Pancreas (tissue), 10 donors: ENCODE measurements around the gene ZSCAN21. TPM values are rescaled to one million over a fixed set of nuclear protein-coding genes. Genes with fewer than 3 reads are reported as not detected.

Source experiments
- ATAC-seq, 4 donors: fragments of 200-7000 bp; cut with Tn5 transposase; one replicate each; pipeline versions ENCODE4 v1.8.0 to v1.9.1; 2020; ENCODE audit warnings: mild to moderate bottlenecking in 4 of 4, moderate library complexity in 4 of 4
- DNase-seq, 6 donors: peaks; one replicate each; pipeline ENCODE4 v3.0.0-alpha.2; 2020
- FAIRE-seq: peaks from 2 replicates; lab custom pipeline; 2012; peaks lifted over from hg19 to GRCh38; lab: Jason Lieb, UNC
- H3K27ac ChIP-seq, 4 donors: fragments of 200-600 bp; sonication (generic); 1 replicate in 3 of 4; 2 replicates in 1 of 4; pipeline versions ENCODE4 v1.5.0 to v1.8.0; 2020
- H3K27me3 ChIP-seq, 4 donors: fragments of 200-600 bp; one replicate each; pipeline ENCODE4 v1.8.0; 2021
- H3K36me3 ChIP-seq, 3 donors: fragments of 200-600 bp; sonication (generic) in 1 of 3; one replicate each; pipeline versions ENCODE4 v1.5.0 to v1.8.0; 2020 to 2021
- H3K4me1 ChIP-seq, 3 donors: fragments of 200-600 bp; one replicate each; pipeline ENCODE4 v1.8.0; 2021
- H3K4me3 ChIP-seq, 4 donors: fragments of 200-600 bp; sonication (generic) in 2 of 4; one replicate each; pipeline versions ENCODE4 v1.5.0 to v1.8.0; 2020 to 2021
- H3K9me3 ChIP-seq, 4 donors: fragments of 200-600 bp; one replicate each; pipeline ENCODE4 v1.8.0; 2021
- WGBS, 2 donors: extraction: QIAGEN DNeasy Blood & Tissue Kit; methylation state at CpG; one replicate each; pipeline ENCODE4 v1.1.7; 2013; 5-methylcytosine and 5-hydroxymethylcytosine counted together
- intact Hi-C, 3 donors: fragments of 100-400 bp; cut with DNase I; formaldehyde crosslinking; loops; one replicate each; pipeline versions ENCODE4 v1.11.1 to v1.14.2; 2022
- polyA plus RNA-seq, 2 donors: library from polyadenylated mRNA; stranded (reverse); fragments of 200-250 nt; gene quantifications; one replicate each; pipeline ENCODE4 v1.2.3, GENCODE V29; 2013
- total RNA-seq, 6 donors: library from RNA; stranded (reverse); fragmentation: NEBNext Ultra II Directional in 4 of 6; extraction: Animal tissue kit (Norgen Biotek cat#: 25700) in 4 of 6; gene quantifications; one replicate each; pipeline versions ENCODE4 v1.2.1 to v1.2.4, GENCODE V29; 2021 to 2023
- TF ChIP-seq, protein P1 (sequence below), 4 donors: fragments of 200-600 bp; sonication (generic) in 3 of 4; IDR thresholded peaks; one replicate each; pipeline versions ENCODE4 v1.5.0 to v1.8.0; 2021; ENCODE audit warnings: antibody characterized with exemption in 4 of 4
- donor health status: healthy with polysubstance abuse.
- donor health status: DM: no; HTN: no; CAD: no; lungs with moderate emphysema.
- donor health status: DM: no; HTN: no; CAD: no.
- donor health status: control.
- donor health status: control.
- donor health status: Bipolar disorder and iron deficiency.
- donor health status: DM: yes; HTN: yes; CAD: no.
- donor health status: DM: no; HTN: no; CAD: no.
- donor health status: DM: no; HTN: no; CAD: no.
- donor health status: DM: yes; HTN: yes; CAD: no.

The ZSCAN21 gene
- total and polyA plus RNA-seq, 8 donors, result 3.8 to 11.8 (median 6.6) TPM

DNA sequence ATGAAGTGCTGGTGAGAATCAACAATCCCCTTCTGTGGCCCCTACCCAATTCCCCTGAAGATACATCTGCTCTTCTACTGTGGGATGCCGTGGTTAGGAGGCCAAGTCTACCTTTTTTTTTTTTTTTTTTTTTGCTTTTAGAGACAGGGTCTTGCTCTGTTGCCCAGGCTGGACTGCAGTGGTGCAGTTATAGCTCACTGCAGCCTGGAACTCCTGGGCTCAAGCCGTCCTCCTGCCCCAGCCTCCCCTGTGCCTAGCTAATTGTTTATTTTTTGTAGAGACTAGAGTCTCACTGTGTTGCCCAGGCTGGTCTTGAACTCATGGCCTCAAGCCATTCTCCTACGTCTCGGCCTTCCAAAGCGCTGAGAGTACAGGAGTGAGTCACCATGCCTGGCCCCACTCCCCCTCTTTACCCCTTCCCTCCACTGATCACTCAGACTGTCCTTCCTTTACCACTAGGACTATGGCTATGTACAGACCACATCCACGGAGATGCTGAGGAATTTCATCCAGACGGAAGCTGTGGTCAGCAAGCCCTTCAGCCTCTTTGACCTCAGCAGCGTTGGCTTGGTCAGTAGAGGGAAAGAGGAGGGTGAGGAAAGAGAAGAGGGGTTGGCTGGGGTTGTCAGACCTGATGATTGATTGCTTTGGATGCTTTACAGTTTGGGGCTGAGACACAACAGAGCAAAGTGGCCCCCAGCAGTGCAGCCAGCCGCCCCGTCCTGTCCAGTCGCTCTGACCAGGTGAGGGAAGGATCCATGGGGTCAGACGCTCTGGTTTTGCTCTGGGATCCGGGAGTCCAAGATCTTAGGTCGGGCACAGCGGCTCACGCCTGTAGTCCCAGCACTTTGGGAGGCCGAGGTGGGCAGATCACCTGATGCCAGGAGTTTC lies 53.6 kb downstream of the ZSCAN21 start:
- Histone ChIP-seq H3K27ac (no peak overlapping the region), H3K9me3 (no peaks in the 10 kb centered on the region), H3K36me3 (peaks cover 0 to 19% (median under 1%) of the 10 kb centered on the region in 3 donors), H3K27me3 (no peaks in the 10 kb centered on the region), H3K4me1 (peaks cover 0 to 16% (median 4%) of the 10 kb centered on the region in 3 donors), H3K4me3 (no peak overlapping the region)
- ATAC-seq (no peak), DNase-seq (no peak), FAIRE-seq (no peak)
- TF ChIP-seq, protein P1, sequence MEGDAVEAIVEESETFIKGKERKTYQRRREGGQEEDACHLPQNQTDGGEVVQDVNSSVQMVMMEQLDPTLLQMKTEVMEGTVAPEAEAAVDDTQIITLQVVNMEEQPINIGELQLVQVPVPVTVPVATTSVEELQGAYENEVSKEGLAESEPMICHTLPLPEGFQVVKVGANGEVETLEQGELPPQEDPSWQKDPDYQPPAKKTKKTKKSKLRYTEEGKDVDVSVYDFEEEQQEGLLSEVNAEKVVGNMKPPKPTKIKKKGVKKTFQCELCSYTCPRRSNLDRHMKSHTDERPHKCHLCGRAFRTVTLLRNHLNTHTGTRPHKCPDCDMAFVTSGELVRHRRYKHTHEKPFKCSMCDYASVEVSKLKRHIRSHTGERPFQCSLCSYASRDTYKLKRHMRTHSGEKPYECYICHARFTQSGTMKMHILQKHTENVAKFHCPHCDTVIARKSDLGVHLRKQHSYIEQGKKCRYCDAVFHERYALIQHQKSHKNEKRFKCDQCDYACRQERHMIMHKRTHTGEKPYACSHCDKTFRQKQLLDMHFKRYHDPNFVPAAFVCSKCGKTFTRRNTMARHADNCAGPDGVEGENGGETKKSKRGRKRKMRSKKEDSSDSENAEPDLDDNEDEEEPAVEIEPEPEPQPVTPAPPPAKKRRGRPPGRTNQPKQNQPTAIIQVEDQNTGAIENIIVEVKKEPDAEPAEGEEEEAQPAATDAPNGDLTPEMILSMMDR (IDR thresholded peaks at IDR 0.05), result no peak
- intact Hi-C loops, result no loop called here
- 89 to 92% methylated on average over 17 of the region's 17 CpGs for WGBS, 2 donors

DNA sequence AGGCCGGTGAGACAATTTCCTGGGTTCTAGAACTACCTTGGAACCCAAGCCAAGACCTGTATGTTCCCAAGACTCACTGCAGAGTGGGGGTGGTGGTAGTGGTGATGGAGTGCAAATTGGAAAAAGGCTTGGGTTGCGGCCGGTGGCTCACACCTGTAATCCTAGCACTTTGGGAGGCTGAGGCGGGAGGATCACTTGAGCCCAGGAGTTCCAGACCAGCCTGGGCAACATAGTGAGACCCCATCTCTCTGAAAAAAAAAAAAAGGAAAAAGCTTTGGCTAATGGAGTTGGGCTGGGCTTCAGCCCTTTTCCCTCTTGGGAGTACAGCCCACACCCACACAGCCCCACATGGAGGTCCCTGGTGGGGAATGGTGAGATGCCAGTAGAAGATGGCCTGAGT lies 56.0 kb downstream of the ZSCAN21 start:
- DNase-seq (no peak), ATAC-seq (no peak), FAIRE-seq (no peak)
- Histone ChIP-seq H3K4me3 (no peak overlapping the region), H3K9me3 (no peaks in the 10 kb centered on the region), H3K36me3 (peaks cover 0 to 12% (median 0%) of the 10 kb centered on the region in 3 donors), H3K27me3 (no peaks in the 10 kb centered on the region), H3K27ac (no peak overlapping the region), H3K4me1 (peaks cover 0 to 7% (median 0%) of the 10 kb centered on the region in 3 donors)
- intact Hi-C loops, result no loop called here
- TF ChIP-seq, protein P1 (IDR thresholded peaks at IDR 0.05), result no peak
- 93 to 95% methylated on average over 4 of the region's 4 CpGs for WGBS, 2 donors

DNA sequence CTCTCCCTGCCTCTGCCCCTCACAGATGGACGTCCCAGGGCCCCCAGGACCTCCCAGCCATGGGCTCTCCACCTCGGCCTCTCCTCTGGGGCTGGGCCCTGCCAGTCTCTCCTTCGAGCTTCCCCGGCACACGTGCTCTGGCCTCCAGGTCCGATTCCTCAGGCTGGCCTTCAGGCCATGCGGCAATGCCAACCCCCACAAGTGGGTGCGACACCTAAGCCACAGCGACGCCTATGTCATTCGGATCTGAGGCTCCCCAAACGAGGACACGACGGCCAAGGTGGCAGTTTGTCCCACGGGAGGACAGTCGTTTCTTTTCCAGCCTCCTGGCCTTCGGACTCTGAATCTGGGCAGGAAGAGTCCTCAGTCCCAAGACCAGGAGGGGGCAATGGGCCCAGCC lies 57.1 kb downstream of the ZSCAN21 start:
- FAIRE-seq, result no peak
- WGBS, 2 donors, result 77 to 81% methylated on average over 17 of the region's 17 CpGs
- ATAC-seq, result no peak
- Histone ChIP-seq H3K27me3 (no peaks in the 10 kb centered on the region), H3K27ac (no peak overlapping the region), H3K36me3 (peaks cover 0 to 16% (median 0%) of the 10 kb centered on the region in 3 donors), H3K4me3 (no peak overlapping the region), H3K9me3 (no peaks in the 10 kb centered on the region), H3K4me1 (peaks cover 0 to 7% (median 0%) of the 10 kb centered on the region in 3 donors)
- TF ChIP-seq, protein P1 (IDR thresholded peaks at IDR 0.05), result no peak
- no peak for DNase-seq
- intact Hi-C loops, result no loop called here

DNA sequence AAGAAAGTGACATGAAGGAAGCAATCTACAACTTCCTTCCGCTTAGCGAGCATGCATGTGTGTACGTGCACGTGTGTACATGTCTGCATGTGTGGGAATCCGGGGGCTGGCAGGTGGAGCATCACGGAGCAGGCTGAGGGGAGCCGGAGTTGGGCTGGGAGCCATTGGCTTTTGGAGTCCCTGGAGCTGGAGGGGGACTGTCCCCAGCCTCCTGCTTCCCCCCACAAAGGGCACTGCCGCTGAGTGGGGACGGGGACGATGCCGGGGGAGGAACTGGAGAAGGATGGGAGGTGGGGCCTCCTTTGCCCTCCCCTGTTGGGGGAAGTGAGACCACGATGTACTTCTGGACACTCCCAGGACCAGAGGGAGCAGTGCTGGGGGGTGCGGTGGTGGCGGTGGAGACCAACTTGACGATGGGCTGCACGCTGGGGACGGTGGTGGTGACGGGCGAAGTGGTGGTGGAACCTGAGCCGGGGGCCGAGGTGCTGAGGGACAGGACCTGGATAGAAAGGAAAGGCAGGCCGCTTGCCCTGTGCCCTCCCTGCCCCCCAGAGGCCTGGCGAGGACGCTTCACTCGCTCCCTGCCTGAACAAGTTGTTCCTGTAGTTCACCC lies 57.7 kb downstream of the ZSCAN21 start:
- TF ChIP-seq, protein P1 (IDR thresholded peaks at IDR 0.05), result no peak
- H3K36me3 ChIP-seq, result peaks cover 0 to 22% (median 0%) of the 10 kb centered on the region in 3 donors
- H3K9me3 ChIP-seq, result no peaks in the 10 kb centered on the region
- no peak overlapping the region for H3K27ac ChIP-seq
- intact Hi-C loops, result no loop called here
- no peak overlapping the region for H3K4me3 ChIP-seq
- DNase-seq, result no peak
- H3K4me1 ChIP-seq, result peaks cover 0 to 4% (median 0%) of the 10 kb centered on the region in 3 donors
- H3K27me3 ChIP-seq, result no peaks in the 10 kb centered on the region
- no peak for FAIRE-seq
- WGBS, 2 donors, result 89% methylated on average over 25 of the region's 25 CpGs
- ATAC-seq, result no peak
